Smooth muscle cell of the brain vasculature (primary cell): ENCODE results near the gene OR2T3.
"Not testable (repeated sequence)": the region's sequence is repeated elsewhere in the genome, so short reads cannot be mapped to it uniquely, and the experiment has no call there.

Source experiments
- DNase-seq: peaks from one replicate; pipeline ENCODE4 v3.0.0-alpha.2; 2012; ENCODE audit warnings: low read depth, low spot score

Gene OR2T3

GRCh38 chr1:248472111-248472510 is 1.0 kb upstream of the OR2T3 start:
- DNase-seq: not testable (repeated sequence)

- DNase-seq: not testable (repeated sequence)
Observed at GRCh38 chr1:248475660-248476059, 2.5 kb downstream of the OR2T3 start.

GRCh38 chr1:248481686-248482579 is 8.8 kb downstream of the OR2T3 start:
- DNase-seq: not testable (repeated sequence)

- DNase-seq: not testable (repeated sequence)
Observed at GRCh38 chr1:248488289-248488688, 15.1 kb downstream of the OR2T3 start, which contains the start of gene OR2T5. Gene OR2T5 (plus strand): TSS chr1:248488589. CDS start chr1:248488589, 0 bp downstream.

- DNase-seq: not testable (repeated sequence)
Observed at GRCh38 chr1:248496661-248497060, 23.5 kb downstream of the OR2T3 start.

DNA sequence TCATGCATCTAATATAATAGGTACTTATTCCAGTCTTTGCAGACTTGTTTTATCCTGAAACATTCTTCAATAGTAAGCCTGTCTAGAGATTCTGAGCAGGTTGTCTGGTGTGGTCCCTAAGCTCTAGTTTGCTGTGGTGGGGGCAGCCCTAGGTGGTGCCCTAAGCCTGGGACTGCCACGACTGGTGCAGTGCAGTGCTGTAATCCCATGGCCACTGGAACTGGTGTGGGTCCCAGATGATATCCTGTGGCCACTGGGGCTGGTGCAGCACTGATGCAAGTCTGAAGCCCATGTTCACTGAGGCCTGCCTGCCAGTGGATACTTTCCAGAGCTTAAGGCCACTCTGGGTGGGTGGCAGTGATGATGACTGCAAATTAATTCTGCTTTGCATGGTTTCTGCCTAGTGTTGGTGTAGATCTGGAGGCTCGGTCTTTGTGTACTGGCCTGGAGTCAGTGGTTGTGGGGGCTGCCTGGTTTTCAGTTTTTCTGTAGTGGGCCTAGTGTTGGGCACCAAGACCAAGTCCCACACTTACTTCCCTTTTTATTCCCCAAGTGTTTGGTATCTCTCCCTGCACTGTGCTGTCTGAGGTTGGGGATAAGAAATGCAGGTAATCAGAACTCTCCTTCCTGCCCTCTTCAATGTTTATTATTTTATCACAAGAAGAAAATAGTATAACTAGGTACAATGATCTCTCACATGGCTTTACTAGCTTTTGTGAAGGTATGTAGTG is 27.3 kb downstream of the OR2T3 start:
- DNase-seq: not testable (repeated sequence)

DNA sequence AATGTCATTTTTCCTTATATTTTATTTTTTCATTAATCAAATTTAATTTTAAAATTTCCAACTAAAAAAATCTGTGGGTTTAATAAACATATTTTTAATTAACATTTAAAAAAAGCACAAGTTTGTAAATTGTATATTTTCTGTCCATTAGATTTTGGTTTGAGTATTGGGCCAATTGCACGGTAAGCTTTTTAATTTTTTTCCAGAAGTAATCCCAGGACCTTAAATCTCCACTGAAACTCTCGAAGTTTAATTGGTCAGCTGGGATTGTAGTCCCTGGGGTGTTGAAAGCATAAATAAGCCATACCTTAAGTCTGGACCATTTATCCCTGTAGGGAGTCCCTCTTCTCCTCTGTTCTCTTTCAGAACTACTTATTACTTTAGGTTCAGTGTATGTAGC is 34.6 kb downstream of the OR2T3 start, which contains the start of gene OR2G6:
Gene OR2G6 (plus strand): TSS at position 301 of the 400 bp plus-strand sequence. CDS start 13,574 bp downstream, outside the sequence.
- not testable (repeated sequence) for DNase-seq

- not testable (repeated sequence) for DNase-seq
Observed at GRCh38 chr1:248510217-248510616, 37.1 kb downstream of the OR2T3 start.

GRCh38 chr1:248521856-248522255 is 48.7 kb downstream of the OR2T3 start:
- DNase-seq: no peak
